ENCODE measurements around the gene E4F1. TPM values are rescaled to one million over a fixed set of nuclear protein-coding genes. Genes with fewer than 3 reads are reported as not detected.

E4F1 gene
- total RNA-seq, result 10 to 100 TPM; 17.4 to 26.9 (median 22.0) TPM
- 10 to 100 TPM; 10.8 to 25.3 (median 13.4) TPM for polyA plus RNA-seq

- 0% methylated on average over 82 of the region's 82 CpGs for WGBS, 2 donors
- H3K27me3 ChIP-seq, result no peaks in the 10 kb centered on the region
- peak; percentile 100 for DNase-seq
- H3K4me1 ChIP-seq, result peaks cover 0 to 33% (median 26%) of the 10 kb centered on the region in 4 donors
- peak within 1 kb of the TSS; percentile 80 to 98 (median 98) for H3K4me3 ChIP-seq
- TF ChIP-seq CTCF (IDR thresholded peaks at IDR 0.05) (no peak), POLR2AphosphoS5 (IDR thresholded peaks at IDR 0.05) (peak; percentile 92 to 97 (median 96)), EP300 (IDR thresholded peaks at IDR 0.05) (peak in 1 of 4 donors; percentile 37), POLR2A (IDR thresholded peaks at IDR 0.05) (peak; percentile 88 to 92)
- H3K9me3 ChIP-seq, result no peaks in the 10 kb centered on the region
- peak within 1 kb of the TSS; percentile 85 to 95 (median 92) for H3K27ac ChIP-seq
- H3K36me3 ChIP-seq, result peaks cover 3 to 16% (median 5%) of the 10 kb centered on the region in 4 donors
- intact Hi-C loops (cut with DNase I), result loop anchor here (1.0 to 5.0 kb wide), 3 partner anchors 28 to 69 kb away; partner anchors contain the start of genes ECI1, RNPS1 and TRAF7
Measured at GRCh38 chr16:2223221-2223941, at the start of gene E4F1. TSS of gene E4F1 (plus strand) at chr16:2223591. CDS start at chr16:2223614, 23 bp downstream.

- H3K4me1 ChIP-seq, result peaks cover 0 to 5% (median 0%) of the 10 kb centered on the region in 4 donors
- H3K27me3 ChIP-seq, result peaks cover 0 to 8% (median 0%) of the 10 kb centered on the region in 3 donors
- no peak for DNase-seq
- H3K36me3 ChIP-seq, result peaks cover 30 to 92% (median 56%) of the 10 kb centered on the region in 4 donors
- intact Hi-C loops (cut with DNase I), result no loop called here
- 91 to 92% methylated on average over 4 of the region's 4 CpGs for WGBS, 2 donors
- H3K9me3 ChIP-seq, result no peaks in the 10 kb centered on the region
- no peak overlapping the region for H3K27ac ChIP-seq
- H3K4me3 ChIP-seq, result no peak overlapping the region
- TF ChIP-seq POLR2AphosphoS5 (IDR thresholded peaks at IDR 0.05), result no peak
- TF ChIP-seq EP300 (IDR thresholded peaks at IDR 0.05), result no peak
- no peak for TF ChIP-seq POLR2A (IDR thresholded peaks at IDR 0.05)
- no peak for TF ChIP-seq CTCF (IDR thresholded peaks at IDR 0.05)
Measured at GRCh38 chr16:2173916-2174315, 49.5 kb upstream of the E4F1 start.

GRCh38 chr16:2174396-2175131, 48.8 kb upstream of the E4F1 start:
- DNase-seq, result no peak
- Histone ChIP-seq H3K4me3 (no peak overlapping the region), H3K27me3 (peaks cover 0 to 8% (median 0%) of the 10 kb centered on the region in 3 donors), H3K9me3 (no peaks in the 10 kb centered on the region), H3K27ac (no peak overlapping the region), H3K4me1 (peaks cover 0 to 5% (median 0%) of the 10 kb centered on the region in 4 donors), H3K36me3 (peaks cover 30 to 86% (median 56%) of the 10 kb centered on the region in 4 donors)
- WGBS, 2 donors, result 92 to 94% methylated on average over 21 of the region's 21 CpGs
- intact Hi-C loops (cut with DNase I), result no loop called here
- TF ChIP-seq CTCF (IDR thresholded peaks at IDR 0.05) (no peak), POLR2A (IDR thresholded peaks at IDR 0.05) (no peak), EP300 (IDR thresholded peaks at IDR 0.05) (no peak), POLR2AphosphoS5 (IDR thresholded peaks at IDR 0.05) (no peak)

GRCh38 chr16:2175454-2175853, 47.9 kb upstream of the E4F1 start:
- WGBS, 2 donors, result 92 to 96% methylated on average over 10 of the region's 10 CpGs
- TF ChIP-seq EP300 (IDR thresholded peaks at IDR 0.05) (no peak), CTCF (IDR thresholded peaks at IDR 0.05) (no peak), POLR2A (IDR thresholded peaks at IDR 0.05) (no peak), POLR2AphosphoS5 (IDR thresholded peaks at IDR 0.05) (no peak)
- Histone ChIP-seq H3K36me3 (peaks cover 30 to 77% (median 54%) of the 10 kb centered on the region in 4 donors), H3K4me1 (peaks cover 0 to 5% (median 0%) of the 10 kb centered on the region in 4 donors), H3K27ac (no peak overlapping the region), H3K27me3 (peaks cover 0 to 8% (median 0%) of the 10 kb centered on the region in 3 donors), H3K9me3 (no peaks in the 10 kb centered on the region), H3K4me3 (no peak overlapping the region)
- DNase-seq, result no peak
- intact Hi-C loops (cut with DNase I), result no loop called here
